ENCODE measurements around the gene OR5B12.
"Not testable (repeated sequence)": the region's sequence is repeated elsewhere in the genome, so short reads cannot be mapped to it uniquely, and the experiment has no call there.

Gene OR5B12

GRCh38 chr11:58442136-58442535 is at the start of gene OR5B12:
OR5B12 (minus strand) TSS chr11:58442236; CDS start chr11:58440151, 2,085 bp downstream.
- DNase-seq: no peak

- no peak for DNase-seq
Observed at GRCh38 chr11:58490827-58491226, 48.8 kb upstream of the OR5B12 start.

GRCh38 chr11:58487170-58487569 is 45.1 kb upstream of the OR5B12 start:
- no peak for DNase-seq

GRCh38 chr11:58485961-58486360 is 43.9 kb upstream of the OR5B12 start:
- no peak for DNase-seq

- DNase-seq: no peak
Observed at GRCh38 chr11:58471892-58472291, 29.9 kb upstream of the OR5B12 start.

GRCh38 chr11:58466293-58466692 is 24.3 kb upstream of the OR5B12 start:
- no peak for DNase-seq

- no peak for DNase-seq
Observed at GRCh38 chr11:58465690-58466089, 23.7 kb upstream of the OR5B12 start.

- DNase-seq: no peak
Observed at GRCh38 chr11:58451585-58451984, 9.5 kb upstream of the OR5B12 start.

- no peak for DNase-seq
Observed at GRCh38 chr11:58446294-58446693, 4.3 kb upstream of the OR5B12 start.

- no peak for DNase-seq
Observed at GRCh38 chr11:58444300-58444699, 2.3 kb upstream of the OR5B12 start.

- no peak for DNase-seq
Observed at GRCh38 chr11:58438486-58438885, 3.5 kb downstream of the OR5B12 start.

- DNase-seq: no peak
Observed at GRCh38 chr11:58434217-58434616, 7.8 kb downstream of the OR5B12 start.

- DNase-seq: no peak
Observed at GRCh38 chr11:58433638-58434203, 8.3 kb downstream of the OR5B12 start.

GRCh38 chr11:58429273-58429672 is 12.8 kb downstream of the OR5B12 start:
- no peak for DNase-seq

GRCh38 chr11:58428021-58428420 is 14.0 kb downstream of the OR5B12 start, which contains the start of gene OR5B2:
OR5B2 (minus strand) TSS chr11:58428121; CDS start chr11:58423261, 4,860 bp downstream.
- DNase-seq: no peak

- DNase-seq: no peak
Observed at GRCh38 chr11:58406774-58407173, 35.3 kb downstream of the OR5B12 start, which contains the start of gene OR5B3. OR5B3 (minus strand) TSS chr11:58406874; CDS start chr11:58403409, 3,465 bp downstream.

- DNase-seq: not testable (repeated sequence)
Observed at GRCh38 chr11:58399622-58400021, 42.4 kb downstream of the OR5B12 start.

GRCh38 chr11:58395581-58395980 is 46.5 kb downstream of the OR5B12 start:
- no peak for DNase-seq

GRCh38 chr11:58394195-58394594 is 47.8 kb downstream of the OR5B12 start:
- no peak for DNase-seq

- DNase-seq: no peak
Observed at GRCh38 chr11:58392746-58393145, 49.3 kb downstream of the OR5B12 start.

GRCh38 chr11:58391879-58392278 is 50.2 kb downstream of the OR5B12 start:
- no peak for DNase-seq

- no peak for DNase-seq
Observed at GRCh38 chr11:58390551-58391063, 51.4 kb downstream of the OR5B12 start.
